K562 (cell line): Measurements from ENCODE around the gene FHL5. TPM values are rescaled to one million over a fixed set of nuclear protein-coding genes. Genes with fewer than 3 reads are reported as not detected.

Source experiments
- ATAC-seq: fragments of 200-7000 bp; cut with Tn5 transposase; 3 replicates; pipeline ENCODE4 v1.9.1; 2020; ENCODE audit warnings: moderate library complexity
- BruUV-seq: library from RNA; stranded (reverse); fragments of 400-500 nt; replicated peaks from 2 replicates; lab custom pipeline; 2021; lab: Mats Ljungman, UMichigan
- CTCF ChIA-PET: fragments of 300-600 bp; formaldehyde crosslinking; extraction: SDS; loops from one replicate; lab custom pipeline; 2021; ENCODE audit warnings: low intra/inter-chr PET ratio; lab: Yijun Ruan, JAX
- POLR2A ChIA-PET: fragments of 300-600, 350-650 bp; sonication (Branson Sonifier 250); formaldehyde crosslinking; extraction: SDS; loops from one replicate; lab custom pipeline; 2021; ENCODE audit warnings: antibody characterized with exemption, inconsistent platforms; lab: Yijun Ruan, JAX
- DNase-seq, 4 experiments: peaks; one replicate each; pipeline versions ENCODE4 v3.0.0 to v3.0.0-alpha.2; 2011 to 2018; ENCODE audit warnings: low spot score in 3 of 4, mixed read lengths in 3 of 4; ENCODE audit errors: extremely low read depth in 1 of 4
- FAIRE-seq: peaks from 2 replicates; lab custom pipeline; 2011; peaks lifted over from hg19 to GRCh38; lab: Jason Lieb, UNC
- H2AFZ ChIP-seq: 2 replicates; pipeline ENCODE4 v1.6.0; 2011; ENCODE audit warnings: low read depth, low read length, control low read depth, inconsistent platforms
- H3K27ac ChIP-seq: fragments of 200-600 bp; 3 replicates; pipeline ENCODE4 v1.8.0; 2011; ENCODE audit warnings: low read depth, mild to moderate bottlenecking, control low read depth, inconsistent platforms, low read length, moderate library complexity, mixed read lengths; ENCODE audit errors: extremely low read depth
- H3K27me3 ChIP-seq, 2 experiments: fragments of 300-600 bp in 1 of 2; 2 replicates in 1 of 2; 3 replicates in 1 of 2; pipeline versions ENCODE4 v1.6.0 to v1.8.0; 2011; ENCODE audit warnings: inconsistent platforms in 2 of 2, low read length in 2 of 2, mild to moderate bottlenecking in 1 of 2, mixed read lengths in 1 of 2, moderate library complexity in 1 of 2; ENCODE audit not compliant: control insufficient read depth in 2 of 2, insufficient read depth in 2 of 2
- H3K36me3 ChIP-seq: fragments of 300-600 bp; 3 replicates; pipeline ENCODE4 v1.8.0; 2011; ENCODE audit warnings: mild to moderate bottlenecking, low read length, inconsistent platforms; ENCODE audit not compliant: control insufficient read depth, insufficient read depth
- H3K4me1 ChIP-seq, 2 experiments: fragments of 200-600 bp in 1 of 2; replicated peaks in 1 of 2; 2 replicates in 1 of 2; 3 replicates in 1 of 2; pipeline versions ENCODE4 v1.5.1 to v1.8.0; 2011; ENCODE audit warnings: inconsistent platforms in 2 of 2, low read length in 2 of 2, mild to moderate bottlenecking in 1 of 2, mixed read lengths in 1 of 2, moderate library complexity in 1 of 2; ENCODE audit not compliant: control insufficient read depth in 2 of 2, insufficient read depth in 2 of 2
- H3K4me2 ChIP-seq: 2 replicates; pipeline ENCODE4 v1.6.1; 2011; ENCODE audit warnings: low read length, control low read depth, inconsistent platforms, mixed read lengths; ENCODE audit not compliant: insufficient read depth
- H3K4me3 ChIP-seq: fragments of 200-600 bp; sonication (generic), shearing (Covaris generic); 2 replicates; pipeline ENCODE4 v1.5.1; 2016; ENCODE audit warnings: control low read depth, inconsistent platforms
- H3K79me2 ChIP-seq: fragments of 200-600 bp; 3 replicates; pipeline ENCODE4 v1.8.0; 2011; ENCODE audit warnings: low read length, inconsistent platforms; ENCODE audit not compliant: control insufficient read depth, insufficient read depth
- H3K9ac ChIP-seq, 2 experiments: 2 replicates each; pipeline versions ENCODE4 v1.6.0 to v1.6.1; 2011; ENCODE audit warnings: low read depth in 2 of 2, low read length in 2 of 2, control low read depth in 1 of 2, inconsistent platforms in 1 of 2, mild to moderate bottlenecking in 1 of 2, mixed read lengths in 1 of 2; ENCODE audit not compliant: insufficient read depth in 1 of 2
- H3K9me1 ChIP-seq: one replicate; pipeline ENCODE4 v1.6.0; 2011; ENCODE audit warnings: inconsistent platforms, mild to moderate bottlenecking, low read length, moderate library complexity; ENCODE audit not compliant: control insufficient read depth, insufficient read depth
- H3K9me3 ChIP-seq: replicated peaks from 2 replicates; pipeline ENCODE4 v1.5.1; 2011; ENCODE audit warnings: low read depth, low read length, inconsistent platforms; ENCODE audit not compliant: control insufficient read depth, insufficient read depth
- H4K20me1 ChIP-seq: replicated peaks from 2 replicates; pipeline ENCODE4 v1.6.1; 2011; ENCODE audit warnings: low read length, inconsistent platforms, mixed read lengths; ENCODE audit not compliant: control insufficient read depth, insufficient read depth
- ARHGAP35 ChIP-seq: fragments of 450-650 bp; IDR thresholded peaks from 2 replicates; pipeline ENCODE4 v1.6.1; 2018; ENCODE audit not compliant: partially characterized antibody
- C11orf30 ChIP-seq: fragments of 450-650 bp; IDR thresholded peaks from 2 replicates; pipeline ENCODE4 v1.6.1; 2016; ENCODE audit warnings: low read depth, mild to moderate bottlenecking
- CREB3L1 ChIP-seq: fragments of 450-650 bp; IDR thresholded peaks from 2 replicates; pipeline ENCODE4 v1.6.1; 2014; ENCODE audit warnings: low read depth, mild to moderate bottlenecking, moderate library complexity, borderline replicate concordance
- FOXP4 ChIP-seq: sonication (generic); formaldehyde crosslinking; IDR thresholded peaks from 2 replicates; pipeline ENCODE4 v1.8.0; 2022; ENCODE audit warnings: mild to moderate bottlenecking, missing genetic modification reagents, borderline replicate concordance
- KLF6 ChIP-seq: fragments of 250-450 bp; sonication (Bioruptor Pico); IDR thresholded peaks from 2 replicates; pipeline ENCODE4 v1.4.0; 2020; ENCODE audit warnings: mild to moderate bottlenecking, moderate library complexity, borderline replicate concordance
- MBD2 ChIP-seq: sonication (generic); IDR thresholded peaks from 2 replicates; pipeline ENCODE4 v1.6.1; 2016; ENCODE audit warnings: low read depth, borderline replicate concordance
- PREB ChIP-seq: sonication (generic); formaldehyde crosslinking; IDR thresholded peaks from 2 replicates; pipeline ENCODE4 v1.8.1; 2023; ENCODE audit warnings: mild to moderate bottlenecking, missing genetic modification reagents
- PRPF4 ChIP-seq: fragments of 200-400 bp; formaldehyde crosslinking; IDR thresholded peaks from one replicate; pipeline ENCODE4 v1.6.1; 2017; ENCODE audit warnings: low read length, low read depth, mild to moderate bottlenecking; ENCODE audit not compliant: insufficient read depth, poor library complexity, severe bottlenecking
- RFX1 ChIP-seq: fragments of 450-650 bp; IDR thresholded peaks from 2 replicates; pipeline ENCODE4 v1.6.1; 2016; ENCODE audit warnings: mild to moderate bottlenecking, moderate library complexity
- XRCC5 ChIP-seq: fragments of 200-400 bp; formaldehyde crosslinking; IDR thresholded peaks from 2 replicates; pipeline ENCODE4 v1.6.1; 2017; ENCODE audit warnings: low read depth, mild to moderate bottlenecking, low read length
- WGBS: fragments of 100-300 bp; shearing (Covaris generic); methylation state at CpG from one replicate; pipeline ENCODE4 v1.1.6; 2016; ENCODE audit warnings: low coverage, mixed read lengths; ENCODE audit not compliant: insufficient coverage; ENCODE audit errors: missing lambda C conversion rate; 5-methylcytosine and 5-hydroxymethylcytosine counted together
- in situ Hi-C: fragments of 300-500 bp; cut with MboI; formaldehyde crosslinking; loops from 4 replicates; pipeline ENCODE4 v1.15.0; 2018; ENCODE audit warnings: inconsistent platforms, mixed read lengths
- intact Hi-C: fragments of 100-400 bp; cut with micrococcal nuclease; formaldehyde crosslinking; loops from 2 replicates; pipeline ENCODE4 v1.14.2; 2022
- polyA plus RNA-seq, 8 experiments: library from polyadenylated mRNA; depleted of rRNA in 4 of 8; stranded (reverse) in 5 of 8; unstranded in 3 of 8; fragments of >200 nt; fragmentation: Nextera tagmentation in 2 of 8; fragmentation: Illumina TruSeq in 1 of 8; extraction: Ambion mirVana in 2 of 8; extraction: Trizol in 1 of 8; gene quantifications; 2 replicates each; pipeline versions ENCODE4 v1.2.1 to v1.2.3, GENCODE V29; 2011 to 2014; ENCODE audit warnings: inconsistent platforms in 1 of 8, missing spikeins in 1 of 8
- total RNA-seq, 7 experiments: library from RNA; depleted of rRNA in 6 of 7; stranded (reverse); fragments of >200 nt in 6 of 7; fragmentation: Illumina TruSeq in 2 of 7; extraction: Trizol in 2 of 7; gene quantifications; 2 replicates each; pipeline versions ENCODE4 v1.2.1 to v1.2.3, GENCODE V29; 2011 to 2021; ENCODE audit warnings: low replicate concordance in 1 of 7

The FHL5 gene
- total and polyA plus RNA-seq, 9 of the 15 experiments (the other 6 are each of a cell fraction or from before 2014, with no cell fraction given), result not detected

- CTCF ChIA-PET, result no interaction called here
- H3K9me1 ChIP-seq, result no peaks in the 10 kb centered on the region
- H3K9me3 ChIP-seq, result no peaks in the 10 kb centered on the region
- intact Hi-C loops, result no loop called here
- TF ChIP-seq C11orf30, result no peak
- TF ChIP-seq PRPF4, result no peak
- TF ChIP-seq FOXP4 (CRISPR knock-in tag), result no peak
- no peak for TF ChIP-seq ARHGAP35
- no peak for TF ChIP-seq RFX1
- TF ChIP-seq XRCC5, result no peak
- TF ChIP-seq MBD2, result no peak
- no peak for TF ChIP-seq PREB
- no peak for TF ChIP-seq KLF6
- no peak for TF ChIP-seq CREB3L1
- TF ChIP-seq, all 486 proteins: peak for 0
- Histone ChIP-seq H3K4me3 (no peak overlapping the region), H3K4me1 (no peaks in the 10 kb centered on the region), H3K36me3 (no peaks in the 10 kb centered on the region), H3K27ac (no peak overlapping the region), H2AFZ (no peak overlapping the region), H3K9ac (no peak overlapping the region), H3K79me2 (no peaks in the 10 kb centered on the region), H4K20me1 (no peaks in the 10 kb centered on the region), H3K27me3 (no peaks in the 10 kb centered on the region), H3K4me2 (no peak overlapping the region)
- POLR2A ChIA-PET, result no interaction called here
- no TSS peak for BruUV-seq
- in situ Hi-C loops, result no loop called here
- no peak for ATAC-seq
- WGBS, result 0% methylated on average over 2 of the region's 2 CpGs
- FAIRE-seq, result no peak
- no peak for DNase-seq
Observed at GRCh38 chr6:96604420-96604819, 41.5 kb downstream of the FHL5 start.
